HFFc6 (cell line): ENCODE data around the gene MAK. TPM values are rescaled to one million over a fixed set of nuclear protein-coding genes. Genes with fewer than 3 reads are reported as not detected.
"Not testable (repeated sequence)": the region's sequence is repeated elsewhere in the genome, so short reads cannot be mapped to it uniquely, and the experiment has no call there.

Source experiments
- DNase-seq: peaks from one replicate; pipeline ENCODE4 v3.0.0-alpha.2; 2018
- H3K27ac Mint-ChIP-seq: 2 replicates; pipeline ENCODE4 v1.8.0; 2020; ENCODE audit warnings: mild to moderate bottlenecking, mixed read lengths
- H3K27me3 Mint-ChIP-seq: 2 replicates; pipeline ENCODE4 v1.8.0; 2021; ENCODE audit warnings: mild to moderate bottlenecking, moderate library complexity, mixed read lengths; ENCODE audit not compliant: insufficient read depth
- H3K36me3 Mint-ChIP-seq: 2 replicates; pipeline ENCODE4 v1.8.0; 2021; ENCODE audit warnings: low read depth, mixed read lengths
- H3K4me1 Mint-ChIP-seq: 2 replicates; pipeline ENCODE4 v1.8.0; 2020; ENCODE audit warnings: low read depth, mixed read lengths
- H3K4me3 Mint-ChIP-seq: 2 replicates; pipeline ENCODE4 v1.8.0; 2020; ENCODE audit warnings: mild to moderate bottlenecking, moderate library complexity, mixed read lengths
- H3K9me3 Mint-ChIP-seq: 2 replicates; pipeline ENCODE4 v1.8.0; 2020; ENCODE audit warnings: mild to moderate bottlenecking, mixed read lengths
- total RNA-seq, 6 experiments: library from RNA; stranded (reverse); fragmentation: NEBNext Ultra II Directional; extraction: Animal tissue kit (Norgen Biotek cat#: 25700); gene quantifications; 2 replicates in 1 of 6; 3 replicates in 5 of 6; pipeline ENCODE4 v1.2.3, GENCODE V29; 2021
- TF ChIP-seq, protein P1 (sequence below): fragments of 200-600 bp; sonication (generic); IDR thresholded peaks from 2 replicates; pipeline ENCODE4 v1.5.0; 2021; ENCODE audit warnings: antibody characterized with exemption, mild to moderate bottlenecking

Gene MAK
- total RNA-seq, 6 experiments from 2014 or later = not detected

DNA sequence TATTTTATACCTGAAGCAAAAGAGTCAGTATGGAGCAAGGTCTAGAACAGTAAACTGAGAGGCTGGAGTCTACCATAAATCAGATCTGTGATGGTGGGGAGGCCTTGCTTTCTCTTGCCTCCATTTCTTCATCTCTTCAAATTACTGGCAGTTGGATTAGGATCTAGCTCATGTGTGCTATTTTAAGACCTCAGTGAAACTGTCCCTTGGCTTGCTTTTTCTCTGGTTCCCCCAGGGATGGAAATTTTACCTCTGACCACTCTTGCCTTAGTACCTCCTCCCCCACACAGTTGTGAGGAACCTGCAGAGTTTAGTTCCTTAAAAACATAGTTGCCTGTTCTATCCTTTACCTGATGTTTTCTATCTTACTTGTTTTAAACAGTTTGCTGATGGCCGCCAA, 82.3 kb downstream of the MAK start:
- Mint-ChIP-seq H3K27ac (no peak overlapping the region), H3K36me3 (peaks cover 52% of the 10 kb centered on the region), H3K4me3 (no peak overlapping the region), H3K27me3 (peaks cover 2% of the 10 kb centered on the region; the same call in 1 of the 2 replicates), H3K9me3 (no peaks in the 10 kb centered on the region), H3K4me1 (peaks cover 24% of the 10 kb centered on the region)
- TF ChIP-seq, protein P1, sequence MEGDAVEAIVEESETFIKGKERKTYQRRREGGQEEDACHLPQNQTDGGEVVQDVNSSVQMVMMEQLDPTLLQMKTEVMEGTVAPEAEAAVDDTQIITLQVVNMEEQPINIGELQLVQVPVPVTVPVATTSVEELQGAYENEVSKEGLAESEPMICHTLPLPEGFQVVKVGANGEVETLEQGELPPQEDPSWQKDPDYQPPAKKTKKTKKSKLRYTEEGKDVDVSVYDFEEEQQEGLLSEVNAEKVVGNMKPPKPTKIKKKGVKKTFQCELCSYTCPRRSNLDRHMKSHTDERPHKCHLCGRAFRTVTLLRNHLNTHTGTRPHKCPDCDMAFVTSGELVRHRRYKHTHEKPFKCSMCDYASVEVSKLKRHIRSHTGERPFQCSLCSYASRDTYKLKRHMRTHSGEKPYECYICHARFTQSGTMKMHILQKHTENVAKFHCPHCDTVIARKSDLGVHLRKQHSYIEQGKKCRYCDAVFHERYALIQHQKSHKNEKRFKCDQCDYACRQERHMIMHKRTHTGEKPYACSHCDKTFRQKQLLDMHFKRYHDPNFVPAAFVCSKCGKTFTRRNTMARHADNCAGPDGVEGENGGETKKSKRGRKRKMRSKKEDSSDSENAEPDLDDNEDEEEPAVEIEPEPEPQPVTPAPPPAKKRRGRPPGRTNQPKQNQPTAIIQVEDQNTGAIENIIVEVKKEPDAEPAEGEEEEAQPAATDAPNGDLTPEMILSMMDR = no peak
- DNase-seq = no peak

DNA sequence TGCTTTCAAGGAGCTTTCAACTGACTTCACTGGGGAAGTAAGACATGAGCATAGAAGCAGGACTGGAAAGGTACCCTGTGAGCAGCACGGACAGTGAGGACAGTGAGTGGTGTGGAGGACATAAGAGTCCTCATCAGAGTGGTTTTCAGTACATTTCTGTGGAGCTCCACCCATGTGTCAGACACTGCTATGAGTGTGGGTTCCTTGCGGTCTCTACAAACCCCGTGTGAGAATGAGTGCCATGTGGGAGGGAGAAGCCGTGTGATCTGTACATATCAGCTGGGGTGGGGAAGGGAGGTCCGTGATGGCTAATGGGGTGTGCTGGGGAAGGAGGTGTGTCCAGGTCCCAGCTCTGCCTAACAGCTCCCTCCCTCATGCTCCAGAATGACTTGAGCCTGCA, 86.6 kb downstream of the MAK start:
- Mint-ChIP-seq H3K36me3 (peaks cover 39% of the 10 kb centered on the region), H3K4me1 (peaks cover 26% of the 10 kb centered on the region)
- H3K4me3 Mint-ChIP-seq, DNase-seq, H3K27me3 Mint-ChIP-seq, H3K27ac Mint-ChIP-seq, H3K9me3 Mint-ChIP-seq: not testable (repeated sequence)

DNA sequence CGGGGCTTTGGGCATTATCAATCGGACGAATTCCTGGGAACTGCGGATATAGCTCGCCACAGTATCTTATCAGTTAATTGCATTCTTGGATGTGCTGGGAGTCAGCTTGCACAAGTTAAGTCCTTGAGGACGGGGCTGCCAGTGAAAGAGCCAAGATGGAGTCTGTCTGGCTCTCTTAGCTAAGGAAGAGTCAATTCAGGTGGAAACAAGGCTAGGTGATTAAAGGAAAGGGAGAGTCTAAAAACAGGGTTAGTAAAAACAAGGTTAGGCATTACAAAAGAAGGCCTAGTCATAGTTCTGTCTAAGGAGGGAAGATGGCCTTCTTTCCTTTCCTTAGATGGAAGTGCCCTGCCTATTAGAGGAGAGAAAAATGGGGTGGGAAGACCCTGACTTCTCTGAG, 87.8 kb downstream of the MAK start:
- H3K27me3 Mint-ChIP-seq, DNase-seq, H3K9me3 Mint-ChIP-seq, H3K4me3 Mint-ChIP-seq, H3K27ac Mint-ChIP-seq: not testable (repeated sequence)
- H3K4me1 Mint-ChIP-seq = peaks cover 30% of the 10 kb centered on the region
- H3K36me3 Mint-ChIP-seq = peaks cover 30% of the 10 kb centered on the region

DNA sequence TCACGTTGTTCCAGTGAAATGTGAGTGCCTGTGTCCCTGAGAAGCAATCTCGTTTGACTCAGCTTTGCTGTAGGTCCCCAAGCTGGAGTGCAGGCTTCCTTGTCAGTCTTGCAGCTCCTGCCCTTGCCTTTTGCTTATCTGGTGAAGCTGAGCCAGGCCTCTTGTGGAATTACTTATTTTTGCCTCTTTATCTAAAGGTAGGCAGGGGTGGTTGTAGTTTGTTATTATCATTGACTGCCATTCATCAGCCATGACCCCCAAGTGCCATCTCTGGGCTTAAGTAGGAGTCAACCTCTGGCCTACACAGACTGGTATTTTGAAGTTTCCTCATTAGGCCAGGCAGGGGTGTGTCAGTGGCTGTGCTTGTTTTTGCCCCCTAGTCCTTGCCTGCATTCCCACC, 88.6 kb downstream of the MAK start:
- Mint-ChIP-seq H3K9me3 (no peaks in the 10 kb centered on the region), H3K27me3 (peaks cover 2% of the 10 kb centered on the region; the same call in 1 of the 2 replicates), H3K4me3 (peak overlapping the region; percentile 97), H3K27ac (0 out of 2 replicates have a peak overlapping the region, but pooled peaks have one; percentile 49), H3K4me1 (peaks cover 30% of the 10 kb centered on the region), H3K36me3 (peaks cover 24% of the 10 kb centered on the region)
- no peak for DNase-seq
- TF ChIP-seq, protein P1 = no peak

DNA sequence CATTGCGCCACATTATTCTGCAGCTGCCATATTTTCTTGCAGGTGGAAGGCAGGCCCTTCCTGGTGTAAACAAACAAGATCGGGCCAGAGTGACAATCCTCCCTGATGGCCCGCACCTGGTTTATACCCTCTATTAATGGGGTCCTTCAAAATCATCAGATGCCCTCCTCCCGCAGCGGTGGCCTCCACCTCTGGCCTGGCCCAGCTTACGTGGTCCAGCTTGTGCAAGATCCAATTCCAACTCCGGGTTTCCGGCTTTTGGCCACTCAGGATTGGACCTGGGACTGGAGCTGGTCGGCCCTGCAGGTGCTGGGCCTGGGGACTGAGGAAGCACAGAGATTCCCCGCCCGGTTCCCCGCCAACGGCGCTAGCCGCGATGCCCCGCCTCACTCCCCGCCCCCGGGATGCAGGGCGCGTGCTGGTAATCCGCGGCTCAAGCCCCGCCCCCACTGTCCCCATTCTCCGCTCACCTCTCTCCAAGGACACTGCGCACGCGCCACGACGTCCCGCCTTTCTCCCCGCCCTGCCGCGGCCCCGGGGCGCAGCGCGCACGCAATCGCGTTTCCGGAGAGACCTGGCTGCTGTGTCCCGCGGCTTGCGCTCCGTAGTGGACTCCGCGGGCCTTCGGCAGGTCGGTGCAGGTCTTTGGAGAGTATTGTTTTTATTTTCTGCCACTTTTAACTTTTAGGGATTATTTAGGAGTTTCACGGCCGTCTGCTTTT, 90.9 kb downstream of the MAK start, which contains the start of gene TMEM14B:
Gene TMEM14B (plus strand): TSS at position 555 of the 722 bp plus-strand sequence. CDS start 1,441 bp downstream, outside the sequence.
- DNase-seq = peak; percentile 93
- Mint-ChIP-seq H3K9me3 (no peaks in the 10 kb centered on the region), H3K4me3 (peak within 1 kb of the TSS; percentile 97), H3K27ac (peak within 1 kb of the TSS; percentile 92), H3K27me3 (peaks cover 2% of the 10 kb centered on the region; the same call in 1 of the 2 replicates), H3K36me3 (peaks cover 16% of the 10 kb centered on the region), H3K4me1 (peaks cover 30% of the 10 kb centered on the region)
- TF ChIP-seq, protein P1 = no peak

DNA sequence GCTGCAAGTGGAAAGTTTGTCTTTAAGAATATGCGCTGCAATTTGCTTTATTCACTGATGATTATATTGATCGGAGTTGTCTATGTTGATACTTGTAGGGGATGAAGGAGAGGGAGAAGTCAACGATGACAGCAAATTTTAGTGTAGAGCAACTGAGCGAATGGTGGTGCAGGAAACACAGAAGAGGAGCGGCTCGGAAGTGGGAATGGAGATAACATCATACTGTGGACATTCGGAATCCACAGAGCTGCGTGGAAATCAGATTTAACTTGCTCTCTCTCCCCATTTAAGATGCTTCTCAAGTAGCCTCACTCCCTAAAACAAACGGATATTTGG, 91.5 kb downstream of the MAK start:
- DNase-seq = no peak
- H3K36me3 Mint-ChIP-seq = peaks cover 19% of the 10 kb centered on the region
- peak overlapping the region; percentile 58 for H3K27ac Mint-ChIP-seq
- peaks cover 2% of the 10 kb centered on the region; the same call in 1 of the 2 replicates for H3K27me3 Mint-ChIP-seq
- peaks cover 30% of the 10 kb centered on the region for H3K4me1 Mint-ChIP-seq
- H3K9me3 Mint-ChIP-seq = no peaks in the 10 kb centered on the region
- TF ChIP-seq, protein P1 = no peak
- peak overlapping the region; percentile 97 for H3K4me3 Mint-ChIP-seq
